Measurements from ENCODE around the gene AGPAT4.

DNA sequence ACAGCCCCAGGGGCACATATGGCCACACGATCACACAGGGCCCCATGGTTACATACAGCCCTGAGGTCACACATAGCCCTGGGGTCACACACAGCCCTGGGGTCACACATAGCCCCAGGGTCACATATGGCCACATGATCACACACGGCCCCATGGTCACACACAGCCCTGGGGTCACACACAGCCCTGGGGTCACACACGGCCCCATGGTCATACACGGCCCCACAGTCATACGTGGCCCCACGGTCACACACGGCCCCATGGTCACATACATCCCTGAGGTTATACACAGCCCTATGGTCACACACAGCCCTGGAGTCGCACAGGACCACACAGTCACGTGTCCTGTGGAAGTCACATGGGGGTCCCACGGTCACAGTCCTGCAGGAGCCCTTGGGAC lies 120.1 kb downstream of the AGPAT4 start:
- TF ChIP-seq RFX5 (IDR thresholded peaks at IDR 0.05; ENCODE audit: low read depth, low read length) (no peak), ZNF780A (CRISPR knock-in tag; IDR thresholded peaks at IDR 0.05) (no peak), ZNF501 (CRISPR knock-in tag; IDR thresholded peaks at IDR 0.05) (no peak), DNMT3B (CRISPR knock-in tag; conservative IDR thresholded peaks at IDR 0.05) (no peak), MTA1 (CRISPR knock-in tag; IDR thresholded peaks at IDR 0.05; ENCODE audit: borderline replicate concordance) (no peak), POLR2A (IDR thresholded peaks at IDR 0.05; ENCODE audit: insufficient read depth in 1 of 2, low read depth in 2 of 2, low read length in 2 of 2) (no peak), RAD21 (CRISPR knock-in tag; IDR thresholded peaks at IDR 0.05) (no peak), EP300 (IDR thresholded peaks at IDR 0.05; ENCODE audit: low read depth in 2 of 2, low read length in 2 of 2) (no peak), EP300 (CRISPR knock-in tag; IDR thresholded peaks at IDR 0.05; ENCODE audit: borderline replicate concordance) (no peak), EZH2 (conservative IDR thresholded peaks at IDR 0.05; ENCODE audit: low read depth, low read length) (no peak), TAF1 (CRISPR knock-in tag; IDR thresholded peaks at IDR 0.05) (no peak), PLSCR1 (CRISPR knock-in tag; IDR thresholded peaks at IDR 0.05; ENCODE audit: borderline replicate concordance) (no peak)

Measured in HepG2 (cell line).